ENCODE results near the gene LINGO3. TPM values are rescaled to one million over a fixed set of nuclear protein-coding genes. Genes with fewer than 3 reads are reported as not detected.

LINGO3 gene
- total and polyA plus RNA-seq, 10 of the 15 experiments (the other 5 are each of a cell fraction or from before 2014, with no cell fraction given), result 0.09 to 2.0 (median 0.40) TPM; not detected in 5

DNA sequence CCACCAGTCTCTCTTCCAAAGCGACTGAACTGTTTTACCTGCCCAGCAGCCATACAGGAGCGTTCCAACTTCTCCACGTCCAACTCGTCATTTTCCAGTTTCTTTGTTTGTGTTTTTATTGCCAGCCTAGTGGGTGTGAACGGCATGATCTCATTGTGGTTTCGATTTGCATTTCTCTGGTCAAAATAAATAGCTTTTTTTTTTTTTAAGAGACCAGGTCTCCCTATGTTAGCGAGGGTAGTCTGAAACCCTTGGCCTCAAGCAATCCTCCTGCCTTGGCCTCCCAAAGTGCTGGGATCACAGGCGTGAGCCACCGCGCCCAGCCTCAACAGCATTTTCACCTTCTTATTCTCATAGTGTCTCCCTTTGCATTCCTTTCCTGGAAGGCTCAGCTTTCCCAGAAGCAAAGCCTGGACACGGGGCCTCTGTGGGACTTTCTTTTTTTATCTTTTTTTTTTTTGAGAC lies 47.6 kb downstream of the LINGO3 start (continued):
- TF ChIP-seq PRDM15 (CRISPR knock-in tag; IDR thresholded peaks at IDR 0.05), result no peak
- peak; percentile 34; the same call in 1 of the 2 replicates for TF ChIP-seq GATAD2B (conservative IDR thresholded peaks at IDR 0.05; ENCODE audit: low read depth)
- TF ChIP-seq SKIL (IDR thresholded peaks at IDR 0.05; ENCODE audit: low read depth, poor library complexity, severe bottlenecking), result peak; percentile 68
- TF ChIP-seq ZNF274 (IDR thresholded peaks at IDR 0.05; ENCODE audit: insufficient read depth, insufficient read length), result no peak
- peak; percentile 95 for TF ChIP-seq POU2F2 (IDR thresholded peaks at IDR 0.05; ENCODE audit: borderline replicate concordance, low read depth, low read length)
- no peak for TF ChIP-seq NFYA (IDR thresholded peaks at IDR 0.05; ENCODE audit: borderline replicate concordance, low read depth, low read length)
- TF ChIP-seq MXI1 (IDR thresholded peaks at IDR 0.05; ENCODE audit: low read depth, low read length), result no peak
- peak; percentile 59 for TF ChIP-seq JUNB (IDR thresholded peaks at IDR 0.05)
- no peak for TF ChIP-seq E4F1 (IDR thresholded peaks at IDR 0.05; ENCODE audit: borderline replicate concordance, partially characterized antibody)
- no peak for TF ChIP-seq SUZ12 (IDR thresholded peaks at IDR 0.05; ENCODE audit: unreplicated experiment)
- TF ChIP-seq SREBF1 (IDR thresholded peaks at IDR 0.05; ENCODE audit: low read length), result no peak
- no peak for TF ChIP-seq NR2C2 (IDR thresholded peaks at IDR 0.05; ENCODE audit: borderline replicate concordance, control insufficient read depth, insufficient read length, low read depth)
- peak in 1 of 2 experiments; percentile 21; a peak in 1 of 4 replicates for TF ChIP-seq BHLHE40 (IDR thresholded peaks at IDR 0.05; ENCODE audit: borderline replicate concordance in 1 of 2, low read depth in 2 of 2, low read length in 1 of 2)

Data from GM12878 (cell line).